Smooth muscle cell (in vitro differentiated cells): ENCODE results near the gene TNNT2. TPM values are rescaled to one million over a fixed set of nuclear protein-coding genes. Genes with fewer than 3 reads are reported as not detected.

Experiments
- DNase-seq: peaks from one replicate; lab custom pipeline; 2025; ENCODE audit not compliant: unreplicated experiment; lab: John Stamatoyannopoulos, UW
- H2AFZ ChIP-seq: fragments of 200-600 bp; sonication (generic); 2 replicates; pipeline ENCODE4 v1.6.0; 2016; ENCODE audit warnings: antibody characterized with exemption, low read depth, mild to moderate bottlenecking
- H3F3A ChIP-seq: fragments of 200-600 bp; sonication (generic); 2 replicates; pipeline ENCODE4 v1.6.0; 2017; ENCODE audit warnings: antibody characterized with exemption, low read depth
- H3K27ac ChIP-seq: fragments of 200-600 bp; sonication (generic); 2 replicates; pipeline ENCODE4 v1.5.1; 2016; ENCODE audit warnings: low read depth, mild to moderate bottlenecking
- H3K27me3 ChIP-seq: fragments of 200-600 bp; sonication (generic); 2 replicates; pipeline ENCODE4 v1.6.1; 2016; ENCODE audit warnings: low read depth, mild to moderate bottlenecking
- H3K36me3 ChIP-seq: fragments of 200-600 bp; sonication (generic); 2 replicates; pipeline ENCODE4 v1.5.1; 2016; ENCODE audit warnings: low read depth
- H3K4me1 ChIP-seq: fragments of 200-600 bp; sonication (generic); 2 replicates; pipeline ENCODE4 v1.5.1; 2016; ENCODE audit warnings: low read depth
- H3K4me2 ChIP-seq: fragments of 200-600 bp; sonication (generic); 2 replicates; pipeline ENCODE4 v1.6.0; 2016; ENCODE audit warnings: mild to moderate bottlenecking
- H3K4me3 ChIP-seq: fragments of 200-600 bp; sonication (generic); 2 replicates; pipeline ENCODE4 v1.5.1; 2016; ENCODE audit warnings: mild to moderate bottlenecking
- H3K79me2 ChIP-seq: fragments of 200-600 bp; sonication (generic); 2 replicates; pipeline ENCODE4 v1.6.0; 2016; ENCODE audit warnings: low read depth, mild to moderate bottlenecking
- H3K9ac ChIP-seq: fragments of 200-600 bp; sonication (generic); 2 replicates; pipeline ENCODE4 v1.6.0; 2016; ENCODE audit warnings: low read depth
- H3K9me3 ChIP-seq: fragments of 200-600 bp; sonication (generic); replicated peaks from 2 replicates; pipeline ENCODE4 v1.5.1; 2016; ENCODE audit warnings: low read depth
- H4K20me1 ChIP-seq: fragments of 200-600 bp; sonication (generic); 2 replicates; pipeline ENCODE4 v1.6.0; 2016; ENCODE audit warnings: low read depth
- WGBS: methylation state at CpG from one replicate; pipeline ENCODE4 v1.1.7; 2016; ENCODE audit warnings: low lambda C conversion rate; 5-methylcytosine and 5-hydroxymethylcytosine counted together
- polyA plus RNA-seq: library from polyadenylated mRNA; unstranded; fragments of >200 nt; fragmentation: Nextera tagmentation; extraction: Ambion mirVana; gene quantifications from 2 replicates; pipeline ENCODE4 v1.2.1, GENCODE V29; 2016
- total RNA-seq: library from RNA; depleted of rRNA; stranded (reverse); fragments of >200 nt; gene quantifications from 2 replicates; pipeline ENCODE4 v1.2.3, GENCODE V29; 2014
- TF ChIP-seq, protein P1 (sequence below): fragments of 200-600 bp; sonication (generic); IDR thresholded peaks from 2 replicates; pipeline ENCODE4 v1.5.1; 2017; ENCODE audit warnings: borderline replicate concordance, mild to moderate bottlenecking, antibody characterized with exemption; ENCODE audit not compliant: insufficient read depth, poor library complexity, severe bottlenecking

The TNNT2 gene
- total and polyA plus RNA-seq, 2 experiments from 2014 or later: 4.4 to 6.5 TPM

DNA sequence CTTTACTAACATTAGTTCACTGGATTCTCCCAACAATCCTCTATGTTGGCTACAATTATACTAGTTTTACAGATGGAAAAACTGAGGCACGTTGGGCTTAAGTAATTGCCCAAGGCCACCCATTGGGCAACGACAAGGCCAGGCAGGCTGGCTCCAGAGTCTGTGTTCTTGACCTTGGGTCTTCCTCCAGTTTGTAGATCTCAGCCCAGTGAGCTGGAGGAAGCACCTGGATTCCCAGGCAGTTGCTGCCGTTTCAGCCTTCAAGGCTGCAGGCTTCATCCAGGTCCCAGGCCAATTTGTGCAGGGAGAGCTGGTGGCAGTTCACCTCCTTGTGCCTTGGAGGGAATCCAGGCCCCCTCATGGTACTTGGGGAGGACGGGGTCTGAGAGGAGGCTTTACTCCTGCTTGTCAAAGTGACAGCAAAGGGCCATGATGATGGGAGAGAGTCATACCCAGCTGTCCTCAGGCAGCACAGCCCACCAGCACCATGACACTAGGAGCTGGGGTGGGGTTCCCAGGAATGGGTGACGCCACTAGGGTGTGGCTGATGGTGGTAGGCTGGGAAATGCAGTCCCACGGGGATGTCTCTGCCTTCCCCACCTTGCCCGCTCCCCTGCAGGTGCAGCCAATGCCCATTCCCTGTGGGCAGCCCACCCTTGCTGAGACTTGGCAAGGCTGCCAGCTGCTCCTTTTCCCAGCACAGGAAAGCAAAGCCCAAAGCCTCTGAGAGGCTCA lies 67.1 kb downstream of the TNNT2 start:
- Histone ChIP-seq H3K9ac (no peak overlapping the region), H3K4me2 (peak overlapping the region; percentile 60), H3K9me3 (no peaks in the 10 kb centered on the region), H3K36me3 (no peaks in the 10 kb centered on the region), H2AFZ (no peak overlapping the region), H3K79me2 (peaks cover 4% of the 10 kb centered on the region), H3K4me3 (no peak overlapping the region), H4K20me1 (no peaks in the 10 kb centered on the region), H3K4me1 (peaks cover 11% of the 10 kb centered on the region), H3F3A (no peaks in the 10 kb centered on the region), H3K27ac (peak overlapping the region; percentile 91), H3K27me3 (no peaks in the 10 kb centered on the region)
- WGBS: 93% methylated on average over 7 of the region's 7 CpGs
- TF ChIP-seq, protein P1, sequence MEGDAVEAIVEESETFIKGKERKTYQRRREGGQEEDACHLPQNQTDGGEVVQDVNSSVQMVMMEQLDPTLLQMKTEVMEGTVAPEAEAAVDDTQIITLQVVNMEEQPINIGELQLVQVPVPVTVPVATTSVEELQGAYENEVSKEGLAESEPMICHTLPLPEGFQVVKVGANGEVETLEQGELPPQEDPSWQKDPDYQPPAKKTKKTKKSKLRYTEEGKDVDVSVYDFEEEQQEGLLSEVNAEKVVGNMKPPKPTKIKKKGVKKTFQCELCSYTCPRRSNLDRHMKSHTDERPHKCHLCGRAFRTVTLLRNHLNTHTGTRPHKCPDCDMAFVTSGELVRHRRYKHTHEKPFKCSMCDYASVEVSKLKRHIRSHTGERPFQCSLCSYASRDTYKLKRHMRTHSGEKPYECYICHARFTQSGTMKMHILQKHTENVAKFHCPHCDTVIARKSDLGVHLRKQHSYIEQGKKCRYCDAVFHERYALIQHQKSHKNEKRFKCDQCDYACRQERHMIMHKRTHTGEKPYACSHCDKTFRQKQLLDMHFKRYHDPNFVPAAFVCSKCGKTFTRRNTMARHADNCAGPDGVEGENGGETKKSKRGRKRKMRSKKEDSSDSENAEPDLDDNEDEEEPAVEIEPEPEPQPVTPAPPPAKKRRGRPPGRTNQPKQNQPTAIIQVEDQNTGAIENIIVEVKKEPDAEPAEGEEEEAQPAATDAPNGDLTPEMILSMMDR: no peak
- DNase-seq: no peak

DNA sequence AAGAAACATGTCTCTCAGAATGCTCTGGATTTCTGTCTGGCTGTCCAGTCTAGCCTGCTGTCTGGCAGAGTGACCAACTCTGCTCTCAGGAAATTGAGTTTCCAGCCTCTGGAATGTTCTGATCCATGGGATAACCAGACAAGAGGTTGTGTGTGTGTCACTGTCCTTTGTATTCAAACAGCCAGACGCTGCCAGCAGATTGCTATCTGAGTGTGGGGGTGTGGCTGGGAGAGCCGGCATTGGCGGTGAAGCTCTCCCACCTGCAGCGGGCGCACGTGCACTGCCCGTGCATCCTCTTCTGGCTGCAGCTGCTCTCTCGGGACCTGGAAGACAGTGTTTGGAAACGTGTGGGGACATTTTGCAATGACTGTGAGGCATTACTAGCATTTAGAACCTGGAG lies 68.1 kb downstream of the TNNT2 start:
- no peaks in the 10 kb centered on the region for H3K27me3 ChIP-seq
- no peak overlapping the region for H2AFZ ChIP-seq
- H3K36me3 ChIP-seq: no peaks in the 10 kb centered on the region
- peak overlapping the region; percentile 60 for H3K4me2 ChIP-seq
- TF ChIP-seq, protein P1: no peak
- peak overlapping the region; percentile 91 for H3K27ac ChIP-seq
- no peaks in the 10 kb centered on the region for H4K20me1 ChIP-seq
- H3K9ac ChIP-seq: peak overlapping the region; percentile 64
- H3K9me3 ChIP-seq: no peaks in the 10 kb centered on the region
- 13% methylated on average over 9 of the region's 9 CpGs for WGBS
- H3K4me1 ChIP-seq: peaks cover 11% of the 10 kb centered on the region
- H3F3A ChIP-seq: no peaks in the 10 kb centered on the region
- no peak overlapping the region for H3K4me3 ChIP-seq
- no peak for DNase-seq
- peaks cover 10% of the 10 kb centered on the region for H3K79me2 ChIP-seq

Other genes starting within 250 kb of the TNNT2 start
- gene TMEM9, start 223.2 kb downstream of the TNNT2 start, total RNA-seq: 153 and 156 TPM in 2 replicates
- gene TMEM9, start 223.2 kb downstream of the TNNT2 start, polyA plus RNA-seq: 187 and 211 TPM in 2 replicates
- not detected in 2 replicates for gene IGFN1, start 186.9 kb downstream of the TNNT2 start, total RNA-seq
- not detected in 2 replicates for gene IGFN1, start 186.9 kb downstream of the TNNT2 start, polyA plus RNA-seq
- gene PKP1, start 94.2 kb downstream of the TNNT2 start, total RNA-seq: 43.6 and 52.5 TPM in 2 replicates
- gene PKP1, start 94.2 kb downstream of the TNNT2 start, polyA plus RNA-seq: 26.9 and 30.3 TPM in 2 replicates
- gene LAD1, start 21.6 kb upstream of the TNNT2 start, total RNA-seq: 8.8 and 17.6 TPM in 2 replicates
- gene LAD1, start 21.6 kb upstream of the TNNT2 start, polyA plus RNA-seq: 6.9 and 15.1 TPM in 2 replicates
- gene TNNI1, start 44.0 kb upstream of the TNNT2 start, total RNA-seq: 1.7 and 1.9 TPM in 2 replicates
- gene TNNI1, start 44.0 kb upstream of the TNNT2 start, polyA plus RNA-seq: 8.0 and 13.8 TPM in 2 replicates
- 87.8 and 130 TPM in 2 replicates for gene PHLDA3, start 91.5 kb upstream of the TNNT2 start, total RNA-seq
- 340 and 343 TPM in 2 replicates for gene PHLDA3, start 91.5 kb upstream of the TNNT2 start, polyA plus RNA-seq
- 317 and 345 TPM in 2 replicates for gene CSRP1, start 129.4 kb upstream of the TNNT2 start, total RNA-seq
- 202 and 215 TPM in 2 replicates for gene CSRP1, start 129.4 kb upstream of the TNNT2 start, polyA plus RNA-seq
- 52.3 and 60.1 TPM in 2 replicates for gene NAV1, start 161.4 kb upstream of the TNNT2 start, total RNA-seq
- gene NAV1, start 161.4 kb upstream of the TNNT2 start, polyA plus RNA-seq: 65.2 and 71.1 TPM in 2 replicates